T1000 (cell line): ENCODE results near the gene MAGI1.

Source experiments
- DNase-seq: peaks from one replicate; lab custom pipeline; 2025; ENCODE audit warnings: mixed read lengths; lab: John Stamatoyannopoulos, UW

The MAGI1 gene

DNA sequence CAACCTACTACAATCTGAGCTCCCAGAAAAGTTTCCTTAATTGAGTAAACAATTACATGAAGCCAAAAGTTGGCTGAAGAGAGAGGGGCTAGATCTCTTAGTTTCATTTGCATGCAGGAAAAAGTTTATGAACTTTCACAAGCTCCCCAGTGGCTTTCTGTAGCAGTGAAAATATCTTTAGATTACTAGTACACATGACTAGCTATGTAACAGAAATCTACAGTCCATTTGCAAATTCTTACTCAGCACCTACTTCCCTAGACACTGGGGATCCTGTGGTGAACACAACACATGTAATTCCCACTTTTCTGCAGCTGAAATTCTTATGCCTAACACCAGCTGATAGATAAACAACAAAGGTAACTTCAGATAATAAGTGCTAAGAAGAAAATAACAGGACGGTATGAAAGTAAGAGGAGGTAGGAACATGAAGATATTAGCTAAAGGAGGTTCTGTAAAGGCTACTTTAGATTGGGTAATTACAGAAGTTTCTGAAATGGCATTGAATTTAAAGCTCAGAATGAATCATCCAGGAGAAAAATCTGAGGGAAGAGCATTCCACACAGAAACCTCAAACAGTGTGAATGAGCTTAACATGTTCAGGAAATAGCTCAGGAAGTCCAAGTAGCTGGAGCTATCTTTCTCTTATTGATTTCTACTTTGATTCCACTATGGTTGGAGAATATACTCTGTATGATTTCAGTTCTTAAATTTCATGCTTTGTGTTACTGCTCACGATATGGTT, 204.8 kb downstream of the MAGI1 start:
- no peak for DNase-seq

DNA sequence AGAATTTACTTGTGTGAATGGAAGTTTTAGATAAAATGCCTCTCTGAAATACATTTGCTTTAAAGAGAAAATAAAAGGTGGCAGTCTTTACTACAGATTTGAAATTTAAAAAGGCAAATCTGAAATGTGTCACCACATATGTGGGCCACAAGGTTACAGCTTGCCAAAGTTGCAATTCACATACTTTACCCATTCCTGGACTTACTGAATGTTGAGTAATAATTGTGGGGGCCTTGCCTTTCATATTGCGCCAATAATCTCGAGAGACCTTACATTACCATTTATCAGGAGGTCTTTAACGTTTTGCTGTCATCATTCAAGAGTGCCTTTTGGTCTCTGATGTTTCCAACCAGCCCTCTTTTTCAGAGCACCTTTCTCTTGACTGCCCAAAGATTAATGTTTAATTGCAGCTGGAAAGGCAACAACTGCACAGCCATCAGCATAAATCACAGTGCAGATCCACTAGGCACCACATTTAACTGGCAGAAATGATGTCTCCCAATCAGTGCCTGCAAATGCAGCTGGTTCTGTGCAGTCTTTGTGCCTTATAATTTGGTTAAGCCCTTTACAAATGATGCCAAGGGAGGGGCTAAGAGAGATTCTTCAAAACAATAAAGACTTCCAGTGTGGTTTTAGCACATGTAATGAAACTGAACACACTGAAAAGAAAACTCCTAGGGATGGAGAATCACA, 206.8 kb downstream of the MAGI1 start:
- DNase-seq = no peak

DNA sequence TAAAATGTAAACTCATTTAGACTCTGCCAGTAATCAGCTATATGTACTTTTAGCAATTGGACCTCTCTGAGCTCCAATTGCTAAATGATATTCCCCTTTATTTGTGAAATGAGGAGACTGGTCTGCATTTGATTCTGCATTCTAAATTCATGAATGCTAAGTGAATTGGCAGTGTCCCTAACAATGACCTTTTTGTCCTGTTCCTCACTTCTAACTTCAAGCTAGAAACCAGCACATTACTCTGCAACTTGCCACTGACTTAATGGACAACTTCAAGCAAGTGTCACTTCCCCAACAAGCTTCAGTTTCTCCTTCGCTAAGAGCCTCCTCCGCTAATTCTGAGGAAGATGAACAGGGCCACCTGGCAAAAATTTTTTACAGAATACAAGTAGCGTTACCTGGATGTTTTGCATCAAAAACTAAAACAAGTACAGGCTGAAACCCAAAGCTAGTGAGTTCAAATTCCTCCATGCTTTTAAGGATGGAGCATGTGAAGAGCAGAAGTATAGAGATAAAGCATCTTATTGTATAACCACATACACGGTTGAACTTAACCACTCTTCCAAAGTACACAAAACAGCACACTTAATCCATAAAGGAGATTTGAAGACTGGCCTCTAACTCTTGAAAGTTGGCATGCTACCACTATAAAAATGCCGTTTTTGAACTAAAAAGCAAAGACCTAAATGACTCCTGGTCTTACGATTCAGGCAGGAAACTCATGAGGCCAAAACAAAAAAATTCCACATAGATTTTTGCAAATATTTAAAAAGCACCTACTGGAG, 207.6 kb downstream of the MAGI1 start:
- DNase-seq = no peak

DNA sequence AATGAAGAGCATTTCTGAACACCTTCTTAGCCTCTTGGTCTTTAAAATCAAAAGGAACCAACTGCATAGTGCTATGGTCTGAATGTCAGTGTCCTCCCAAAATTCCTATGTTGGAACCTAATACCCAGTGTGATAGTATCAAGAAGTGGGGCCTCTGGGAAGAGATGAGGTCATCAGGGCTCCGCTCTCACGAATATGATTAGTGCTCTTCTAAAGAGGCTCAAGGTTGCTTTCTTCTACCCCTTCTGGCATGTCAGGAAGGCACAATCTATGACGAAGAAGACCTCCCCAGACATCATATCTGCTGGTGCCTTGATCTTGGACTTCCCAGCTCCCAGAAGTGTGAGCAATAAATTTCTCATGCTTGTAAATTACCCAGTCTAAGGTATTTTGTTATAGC, 209.5 kb downstream of the MAGI1 start:
- no peak for DNase-seq

DNA sequence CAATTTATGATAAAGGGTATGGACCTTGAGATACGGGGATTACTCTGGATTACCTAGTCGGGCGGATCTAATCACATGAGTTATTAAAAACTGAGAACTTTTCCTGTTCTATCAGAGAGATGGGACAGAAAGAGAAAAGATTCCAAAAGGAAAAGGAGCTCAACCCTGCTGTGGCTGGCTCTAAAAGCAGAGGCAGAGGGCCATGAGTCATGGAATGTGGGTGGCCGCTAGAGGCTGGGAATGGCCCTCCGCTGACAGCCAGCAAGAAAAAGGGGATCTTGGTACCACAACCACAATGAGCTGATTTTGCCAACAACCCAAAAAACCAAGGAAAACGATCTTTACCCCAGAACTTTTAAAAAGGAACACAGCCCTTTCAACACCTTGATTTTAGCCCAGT, 210.0 kb downstream of the MAGI1 start:
- DNase-seq = no peak

DNA sequence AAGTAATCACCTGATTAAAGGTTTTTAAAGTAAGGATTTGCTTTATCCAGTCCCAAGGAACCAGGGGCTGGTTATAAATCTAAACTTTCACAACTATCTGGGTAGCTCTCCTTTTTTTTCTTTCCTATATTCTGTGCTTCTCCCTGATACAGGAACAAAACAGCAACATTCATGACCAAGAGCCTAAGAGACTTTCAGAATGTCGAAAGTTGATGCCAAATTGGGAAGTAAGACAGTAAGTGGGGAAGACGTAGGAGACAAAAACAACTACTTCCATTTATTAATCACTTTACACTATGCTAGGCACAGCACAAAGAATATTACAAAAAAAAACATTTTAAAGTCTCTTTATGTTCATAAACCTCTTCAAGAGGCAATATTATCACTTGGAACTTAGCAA, 211.6 kb downstream of the MAGI1 start:
- DNase-seq = no peak

DNA sequence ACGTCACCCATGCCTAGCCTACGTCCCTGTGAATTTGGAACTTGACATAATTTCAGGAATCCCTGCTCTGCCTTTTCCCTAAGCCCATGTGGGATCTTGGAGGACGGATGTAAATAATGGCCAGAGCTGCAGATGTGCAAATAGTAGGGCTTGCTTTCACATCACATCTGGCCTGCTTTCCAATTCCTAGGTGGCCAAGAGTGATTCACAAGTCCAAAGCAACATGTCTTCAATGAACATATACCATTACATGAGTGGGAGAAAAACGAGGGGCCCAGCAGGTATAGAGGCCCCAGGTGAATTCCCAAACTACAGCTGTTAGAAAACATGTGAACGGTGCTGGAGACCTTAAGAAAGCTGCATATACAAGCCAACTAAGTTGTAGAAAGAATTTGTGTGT, 214.6 kb downstream of the MAGI1 start:
- no peak for DNase-seq

DNA sequence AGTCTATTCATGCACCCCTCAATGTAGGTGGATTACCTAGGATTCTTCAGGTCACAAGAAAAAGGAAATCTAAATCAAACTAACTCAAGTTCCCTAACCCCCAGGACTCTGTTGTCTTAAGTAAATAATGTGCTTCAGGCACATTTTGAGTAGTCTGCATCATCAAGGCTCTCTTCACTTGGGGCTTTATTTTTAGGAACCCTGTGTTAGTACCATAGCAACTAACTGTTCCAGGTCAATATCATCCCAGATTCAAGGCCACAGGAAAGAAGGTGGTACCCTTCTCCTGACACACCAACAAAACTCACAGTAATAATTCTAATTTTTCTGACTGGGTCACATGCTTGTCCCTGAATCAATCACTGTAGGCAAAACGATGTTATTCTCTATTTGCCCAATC, 218.1 kb downstream of the MAGI1 start:
- no peak for DNase-seq

DNA sequence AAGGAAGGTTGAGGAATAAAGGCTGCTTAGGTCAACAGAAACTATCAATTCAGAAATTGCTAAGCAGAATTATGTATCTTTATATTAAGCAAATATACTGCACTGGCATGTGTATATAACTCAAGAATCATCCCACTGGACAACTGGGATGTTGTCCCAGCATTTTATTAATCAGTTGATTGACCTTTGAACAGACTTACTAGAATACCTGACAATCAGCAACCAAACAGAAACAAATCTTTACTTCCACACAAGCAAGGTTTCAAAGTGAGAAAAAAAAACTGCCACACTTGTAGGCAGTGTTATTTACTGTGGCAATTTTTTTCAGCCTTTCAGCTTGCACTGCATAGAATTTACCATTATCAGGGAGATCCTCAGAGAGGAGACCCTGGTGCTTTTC, 218.8 kb downstream of the MAGI1 start:
- no peak for DNase-seq

DNA sequence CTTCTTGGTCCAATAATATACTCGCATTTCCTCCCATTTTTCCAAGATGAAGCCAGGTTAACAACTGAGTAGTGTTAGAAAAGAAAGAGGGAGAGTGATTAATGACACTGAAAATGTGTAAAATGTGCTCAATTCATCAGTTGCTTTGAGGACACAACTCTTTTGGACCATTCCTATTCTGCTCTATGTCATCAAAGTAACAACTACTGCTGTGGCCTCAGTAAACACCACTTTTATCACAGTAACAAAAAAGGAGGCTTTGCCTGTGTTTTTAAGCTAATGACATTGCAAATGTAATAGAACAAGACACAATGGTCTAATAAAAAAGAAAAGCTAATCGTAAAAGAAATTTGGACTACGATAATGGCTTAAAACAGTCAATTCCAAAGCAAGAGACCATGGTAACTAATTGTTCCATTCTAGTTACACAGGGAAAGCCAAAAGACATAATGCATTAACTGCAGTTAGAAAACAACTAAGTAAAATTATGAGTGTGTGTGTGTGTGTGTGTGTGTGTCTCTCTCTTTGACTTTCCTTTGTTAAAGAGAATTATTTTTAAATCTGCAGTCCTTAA, 221.1 kb downstream of the MAGI1 start:
- no peak for DNase-seq

DNA sequence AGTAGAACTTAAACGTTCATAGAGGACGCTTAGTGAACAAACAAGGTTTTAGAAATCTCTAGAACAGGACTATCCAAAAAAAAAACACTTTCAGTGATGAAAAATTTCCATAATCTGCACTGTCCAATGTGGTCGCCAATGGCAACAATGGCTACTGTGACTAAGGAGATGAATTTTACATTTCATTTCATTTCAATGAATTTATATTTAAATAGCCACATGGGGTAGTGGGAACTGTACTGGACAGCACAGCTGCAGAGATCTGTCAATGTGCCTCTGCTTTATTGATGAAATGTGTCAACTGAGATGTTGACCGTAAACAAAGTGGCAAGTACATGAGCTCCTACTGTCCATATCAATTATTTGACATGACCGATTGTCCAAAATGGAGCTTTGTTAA, 222.5 kb downstream of the MAGI1 start:
- DNase-seq = no peak

DNA sequence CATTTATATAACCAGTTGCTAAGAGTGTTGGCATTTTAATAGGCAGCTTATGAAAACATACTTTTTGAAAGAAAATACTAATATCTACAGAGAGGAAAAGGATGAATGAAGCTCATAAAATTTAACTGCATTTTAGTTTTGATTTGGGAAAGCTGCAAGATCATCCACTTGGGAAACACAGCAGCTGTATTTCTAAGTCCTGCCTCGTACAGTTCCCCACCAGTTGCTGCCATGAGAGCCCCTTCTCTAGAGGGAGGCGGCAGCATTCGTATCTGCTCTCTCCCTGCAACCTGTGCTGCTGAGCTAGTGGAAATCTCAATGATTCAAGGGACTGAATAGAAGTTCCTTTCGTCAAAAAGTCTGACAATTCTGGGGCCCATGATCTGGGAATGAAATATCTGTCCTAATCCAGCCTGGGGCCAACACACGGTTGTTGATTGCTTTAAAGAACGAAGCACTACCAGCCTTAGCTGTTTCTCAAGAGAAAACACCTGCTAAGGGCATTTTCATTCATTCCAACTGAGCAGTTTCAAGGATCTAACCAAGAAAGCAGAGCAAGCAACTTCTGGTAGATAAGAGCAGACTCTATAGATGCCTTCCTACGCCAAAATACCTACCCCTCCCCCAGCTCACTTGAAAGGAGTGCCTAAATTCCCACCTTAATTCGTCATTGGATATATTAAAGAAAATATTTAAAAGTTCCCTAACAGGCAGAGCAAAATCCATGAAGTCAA, 223.7 kb downstream of the MAGI1 start:
- DNase-seq = no peak

DNA sequence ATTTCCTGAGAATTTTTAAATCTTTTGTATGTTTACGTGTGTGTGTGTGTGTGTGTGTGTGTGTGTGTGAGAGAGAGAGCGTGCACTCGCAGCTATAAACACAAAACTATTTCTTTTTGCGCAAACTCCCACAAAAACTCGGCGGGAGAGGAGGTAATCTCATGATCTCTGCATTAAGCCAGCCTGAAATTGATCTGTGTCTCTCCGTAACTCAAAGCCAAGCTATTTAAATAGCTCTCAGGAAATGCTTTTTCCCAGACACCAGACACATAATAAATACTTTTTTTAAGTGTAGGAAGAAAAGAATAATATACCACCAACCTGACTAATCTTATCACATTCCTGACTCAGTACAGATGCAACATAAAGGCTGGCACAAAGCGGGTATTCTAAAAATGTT, 226.8 kb downstream of the MAGI1 start:
- DNase-seq = no peak

DNA sequence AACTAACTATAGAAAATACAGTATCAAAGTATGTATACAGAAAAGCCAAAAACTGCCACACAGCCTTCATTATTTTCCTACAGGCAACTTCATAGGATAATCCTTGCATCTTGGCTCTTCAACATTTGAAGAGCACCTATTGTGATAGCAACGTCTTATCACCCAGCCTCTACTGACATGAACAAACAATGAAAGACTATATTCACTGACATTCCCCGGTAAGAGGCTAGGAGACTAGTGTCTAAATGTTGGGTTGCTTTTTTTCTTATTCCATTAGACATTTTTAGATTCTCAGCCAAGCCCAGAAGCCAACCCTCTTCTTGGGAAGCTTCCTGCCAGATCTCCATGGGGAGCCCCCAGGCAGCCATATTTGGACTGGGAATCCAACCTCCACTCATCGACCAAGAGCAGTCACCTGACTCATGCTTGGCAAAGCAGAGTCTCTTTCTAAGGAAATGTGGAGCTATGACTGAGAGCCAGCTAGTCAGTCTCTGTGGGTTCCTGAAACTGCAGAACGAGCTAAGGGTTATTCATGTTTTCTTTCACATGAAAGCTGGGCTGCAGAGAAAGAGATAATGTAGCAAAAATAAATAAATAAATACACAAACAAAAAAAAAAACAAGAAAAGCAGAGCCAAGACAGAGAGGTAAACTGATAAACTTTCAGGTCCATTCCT, 227.5 kb downstream of the MAGI1 start:
- no peak for DNase-seq

DNA sequence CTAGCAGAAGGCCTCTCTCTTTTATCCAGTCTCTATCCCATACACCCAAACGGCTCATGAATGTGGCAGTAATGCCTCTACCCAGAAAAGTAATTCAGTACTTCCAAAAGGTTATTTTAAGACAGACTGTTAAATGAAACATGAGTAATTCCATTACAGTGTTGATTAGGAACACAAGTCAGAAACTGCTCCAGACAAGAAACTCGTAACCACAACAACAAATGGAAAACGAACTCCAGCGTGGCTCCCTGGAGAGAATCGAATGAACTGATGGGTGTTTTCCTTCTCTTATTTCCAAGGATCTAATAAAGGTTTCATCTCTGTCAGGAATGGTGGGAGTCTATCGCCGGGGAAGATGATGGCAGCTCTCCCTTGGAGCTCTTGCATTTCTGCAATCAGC, 228.4 kb downstream of the MAGI1 start:
- DNase-seq = no peak

DNA sequence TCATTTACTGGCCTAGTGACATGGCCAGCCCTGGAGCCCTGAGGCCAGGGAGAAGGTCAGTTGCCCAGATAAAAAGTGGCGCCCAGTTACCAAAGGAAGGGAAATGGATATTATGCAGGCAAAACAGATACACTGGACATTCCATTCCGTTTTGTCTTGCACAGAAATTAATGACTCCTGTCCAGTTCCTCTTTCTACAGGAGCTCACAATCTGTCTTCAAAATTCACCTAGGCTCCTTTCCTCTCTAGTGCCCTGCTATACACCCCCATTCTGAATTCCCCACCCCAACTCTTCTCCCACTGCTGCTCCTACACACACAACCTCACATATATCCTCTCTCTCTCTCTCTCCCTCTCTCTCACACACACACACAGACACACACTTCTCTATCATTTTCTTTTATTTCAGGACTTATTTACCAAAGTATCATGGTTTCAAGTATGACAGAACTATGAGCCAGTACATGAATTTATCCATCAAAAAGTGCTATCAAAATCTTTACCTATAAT, 229.0 kb downstream of the MAGI1 start:
- DNase-seq = no peak

DNA sequence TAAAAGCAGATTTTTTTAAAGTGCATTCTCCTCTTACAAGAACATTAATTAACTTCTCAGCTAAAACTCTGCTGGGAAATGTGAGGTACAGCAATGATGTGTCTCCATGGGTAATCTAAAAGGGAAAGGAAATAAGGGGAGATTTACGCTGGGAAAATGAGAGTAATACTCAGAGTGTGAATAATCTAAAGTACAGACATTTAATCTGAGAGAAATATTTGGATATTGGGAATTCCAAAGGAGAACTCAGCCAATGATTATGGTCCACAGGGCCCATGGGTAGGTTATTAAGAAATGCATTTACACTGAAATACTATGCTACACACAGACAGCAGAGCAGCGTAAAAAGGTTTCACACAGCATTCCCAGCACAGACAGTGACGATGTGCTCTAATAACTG, 229.9 kb downstream of the MAGI1 start:
- no peak for DNase-seq

DNA sequence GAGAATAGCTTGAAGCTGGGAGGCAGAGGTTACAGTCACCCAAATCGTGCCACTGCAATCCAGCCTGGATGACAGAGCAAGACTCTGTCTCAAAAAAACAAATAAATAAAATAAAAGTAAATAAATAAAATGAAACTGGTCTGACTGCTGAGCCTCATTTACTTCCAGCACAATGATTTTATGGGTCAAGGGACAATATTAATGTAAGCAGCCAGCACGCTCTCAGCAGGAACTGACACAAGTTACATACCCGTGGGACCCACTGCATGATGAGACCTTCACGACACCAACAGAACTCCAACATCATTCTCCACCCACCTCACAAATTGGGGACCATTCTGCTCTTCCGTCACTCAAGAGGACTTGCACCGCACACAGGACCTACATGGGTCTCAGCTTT, 230.3 kb downstream of the MAGI1 start:
- DNase-seq = no peak

DNA sequence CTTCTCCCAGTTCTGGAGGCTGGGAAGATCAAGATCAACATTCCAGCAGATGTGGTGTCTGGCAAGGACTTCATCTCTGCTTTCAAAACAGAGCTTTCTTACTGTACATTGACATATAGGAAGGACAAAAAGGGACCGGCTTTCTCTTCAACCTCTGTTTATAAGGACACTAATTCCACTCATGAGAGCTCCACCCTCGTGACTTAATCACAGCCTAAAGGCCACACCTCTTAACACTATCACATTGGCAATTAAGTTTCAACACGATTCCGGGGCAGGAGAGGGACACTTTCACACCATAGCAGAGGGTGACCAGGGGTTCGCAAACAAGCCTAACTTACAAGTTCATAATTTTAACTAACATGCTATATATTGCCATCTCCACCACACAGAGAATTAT, 231.5 kb downstream of the MAGI1 start:
- no peak for DNase-seq

DNA sequence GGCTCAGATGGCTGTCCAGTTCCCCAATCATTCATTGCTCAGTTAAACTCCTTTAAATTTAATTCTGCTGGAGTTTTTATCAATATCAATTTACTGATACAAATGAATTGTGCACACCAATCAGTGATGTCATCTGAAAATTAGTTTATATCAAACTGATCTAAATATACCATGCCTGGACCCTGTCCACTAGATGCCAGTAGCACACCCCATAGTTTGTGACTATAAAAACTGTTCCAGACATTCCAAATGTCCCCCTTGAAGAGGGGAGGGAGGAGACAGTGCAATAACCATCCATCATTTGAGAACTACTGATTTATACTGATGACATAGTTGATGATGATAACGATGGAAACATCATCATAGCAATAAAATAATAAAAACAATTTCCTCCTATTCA, 232.1 kb downstream of the MAGI1 start:
- no peak for DNase-seq

DNA sequence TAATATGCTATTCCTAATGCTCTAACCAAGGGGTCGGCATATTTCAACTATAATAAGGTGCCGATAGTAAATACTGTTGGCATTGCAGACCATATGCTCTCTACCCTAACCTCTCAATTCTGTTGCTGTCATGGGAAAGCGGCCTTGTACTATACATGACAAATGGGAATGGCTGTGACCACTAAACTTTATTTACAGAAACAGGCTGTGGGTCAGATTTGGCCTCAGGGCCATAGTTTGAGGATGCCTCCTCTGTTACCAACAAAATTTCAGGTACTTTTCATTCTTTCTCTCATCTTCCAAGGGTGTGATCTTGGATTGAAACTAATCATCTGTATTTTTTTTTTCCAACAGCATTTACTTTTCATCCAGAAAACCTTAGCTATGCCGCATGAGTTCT, 242.0 kb downstream of the MAGI1 start:
- DNase-seq = no peak
